ENCODE measurements around the gene APPL2.
A peak's percentile ranks its signal among the peaks of the same experiment; 100 is the strongest.
"Not testable (repeated sequence)": the region's sequence is repeated elsewhere in the genome, so short reads cannot be mapped to it uniquely, and the experiment has no call there.

Gene APPL2

GRCh38 chr12:105235732-105236476, at the start of gene APPL2:
Gene APPL2, minus strand, starts transcription at chr12:105236174. Its CDS starts 162 bp downstream, at chr12:105236012.
- peak; percentile 89 for DNase-seq

GRCh38 chr12:105285378-105285777, 49.4 kb upstream of the APPL2 start:
- no peak for DNase-seq

- no peak for DNase-seq
Observed at GRCh38 chr12:105281694-105282049, 45.7 kb upstream of the APPL2 start.

GRCh38 chr12:105280966-105281693, 45.2 kb upstream of the APPL2 start:
- no peak for DNase-seq

GRCh38 chr12:105279460-105280056, 43.6 kb upstream of the APPL2 start:
- DNase-seq = peak; percentile 56

- no peak for DNase-seq
Observed at GRCh38 chr12:105278043-105278697, 42.2 kb upstream of the APPL2 start.

GRCh38 chr12:105275997-105276733, 40.2 kb upstream of the APPL2 start:
- DNase-seq = no peak

GRCh38 chr12:105274571-105274970, 38.6 kb upstream of the APPL2 start:
- no peak for DNase-seq

- DNase-seq = no peak
Observed at GRCh38 chr12:105273601-105274000, 37.6 kb upstream of the APPL2 start.

GRCh38 chr12:105272814-105273416, 36.9 kb upstream of the APPL2 start:
- DNase-seq = no peak

GRCh38 chr12:105272152-105272551, 36.2 kb upstream of the APPL2 start:
- no peak for DNase-seq

GRCh38 chr12:105271364-105271763, 35.4 kb upstream of the APPL2 start:
- no peak for DNase-seq

- DNase-seq = no peak
Observed at GRCh38 chr12:105270671-105271255, 34.8 kb upstream of the APPL2 start.

- DNase-seq = no peak
Observed at GRCh38 chr12:105267711-105268110, 31.7 kb upstream of the APPL2 start.

- DNase-seq = no peak
Observed at GRCh38 chr12:105264771-105265170, 28.8 kb upstream of the APPL2 start.

- no peak for DNase-seq
Observed at GRCh38 chr12:105262461-105263184, 26.6 kb upstream of the APPL2 start.

- DNase-seq = no peak
Observed at GRCh38 chr12:105261010-105261409, 25.0 kb upstream of the APPL2 start.

- no peak for DNase-seq
Observed at GRCh38 chr12:105259226-105259625, 23.3 kb upstream of the APPL2 start.

- no peak for DNase-seq
Observed at GRCh38 chr12:105257321-105257728, 21.4 kb upstream of the APPL2 start.

- no peak for DNase-seq
Observed at GRCh38 chr12:105256921-105257320, 20.9 kb upstream of the APPL2 start.

GRCh38 chr12:105256431-105256830, 20.5 kb upstream of the APPL2 start:
- not testable (repeated sequence) for DNase-seq
